ENCODE measurements around the gene TM2D1.
A peak's percentile ranks its signal among the peaks of the same experiment; 100 is the strongest.

Gene TM2D1

GRCh38 chr1:61642475-61643232, 82.3 kb downstream of the TM2D1 start:
- no peak for DNase-seq (ENCODE audit: low read depth)
- no peak for TF ChIP-seq CTCF (IDR thresholded peaks at IDR 0.05; ENCODE audit: low read depth, low read length)
- no peak for TF ChIP-seq MYC (IDR thresholded peaks at IDR 0.05; ENCODE audit: low read depth, low read length)
- no peak for TF ChIP-seq POLR2A (IDR thresholded peaks at IDR 0.05; ENCODE audit: extremely low read depth, insufficient read length)
- TF ChIP-seq MAX (IDR thresholded peaks at IDR 0.05; ENCODE audit: low read depth, low read length) = no peak
- H3K4me3 ChIP-seq (ENCODE audit: low read depth, low read length) = no peak overlapping the region

- peak; percentile 48 for DNase-seq (ENCODE audit: low read depth)
- peak; percentile 36 for TF ChIP-seq CTCF (IDR thresholded peaks at IDR 0.05; ENCODE audit: low read depth, low read length)
- no peak for TF ChIP-seq MAX (IDR thresholded peaks at IDR 0.05; ENCODE audit: low read depth, low read length)
Observed at GRCh38 chr1:61641578-61642336, 83.2 kb downstream of the TM2D1 start.

GRCh38 chr1:61640531-61641530, 84.1 kb downstream of the TM2D1 start:
- no peak overlapping the region for H3K4me3 ChIP-seq (ENCODE audit: low read depth, low read length)
- no peak for DNase-seq (ENCODE audit: low read depth)
- TF ChIP-seq MAX (IDR thresholded peaks at IDR 0.05; ENCODE audit: low read depth, low read length) (no peak), MYC (IDR thresholded peaks at IDR 0.05; ENCODE audit: low read depth, low read length) (no peak), POLR2A (IDR thresholded peaks at IDR 0.05; ENCODE audit: extremely low read depth, insufficient read length) (no peak), CTCF (IDR thresholded peaks at IDR 0.05; ENCODE audit: low read depth, low read length) (no peak)

More at GRCh38 chr1:61641578-61642336, 83.2 kb downstream of the TM2D1 start:
- no peak overlapping the region for H3K4me3 ChIP-seq (ENCODE audit: low read depth, low read length)

- TF ChIP-seq CTCF (IDR thresholded peaks at IDR 0.05; ENCODE audit: low read depth, low read length) (no peak), MAX (IDR thresholded peaks at IDR 0.05; ENCODE audit: low read depth, low read length) (no peak), MYC (IDR thresholded peaks at IDR 0.05; ENCODE audit: low read depth, low read length) (no peak), POLR2A (IDR thresholded peaks at IDR 0.05; ENCODE audit: extremely low read depth, insufficient read length) (no peak)
- DNase-seq (ENCODE audit: low read depth) = no peak
- H3K4me3 ChIP-seq (ENCODE audit: low read depth, low read length) = no peak overlapping the region
Observed at GRCh38 chr1:61639608-61640336, 85.2 kb downstream of the TM2D1 start.
